GM23338 (cell line): ENCODE data around the gene HSFX2.

Experiments used
- CTCF ChIP-seq, 2 experiments: fragments of 200-600 bp in 1 of 2; sonication (generic) in 1 of 2; conservative IDR thresholded peaks; 2 replicates each; pipeline versions ENCODE4 v1.5.1 to v1.6.1; 2016 to 2017; ENCODE audit warnings: antibody characterized with exemption in 2 of 2, low read depth in 2 of 2, mild to moderate bottlenecking in 2 of 2, moderate library complexity in 1 of 2
- EZH2 ChIP-seq: fragments of 200-600 bp; sonication (generic); IDR thresholded peaks from one replicate; pipeline ENCODE4 v1.8.0; 2017; ENCODE audit warnings: antibody characterized with exemption, mild to moderate bottlenecking, low read depth; ENCODE audit not compliant: unreplicated experiment
- JUNB ChIP-seq: IDR thresholded peaks from one replicate; pipeline ENCODE4 v1.6.1; 2016; ENCODE audit warnings: antibody characterized with exemption; ENCODE audit not compliant: unreplicated experiment

- no peak for TF ChIP-seq JUNB
- no peak for TF ChIP-seq CTCF (conservative IDR thresholded peaks at IDR 0.05; ENCODE audit: low read depth in 2 of 2)
- TF ChIP-seq EZH2: no peak
Measured at GRCh38 chrX:149633511-149633910, 38.4 kb upstream of the HSFX2 start.
